ENCODE data around the gene BCAR1. TPM values are rescaled to one million over a fixed set of nuclear protein-coding genes. Genes with fewer than 3 reads are reported as not detected.
A peak's percentile ranks its signal among the peaks of the same experiment; 100 is the strongest.

The BCAR1 gene
- 35.9 and 48.1 TPM in 2 replicates for total RNA-seq (2016; rRNA removed; fragmentation: Illumina TruSeq; extraction: Trizol)
- total RNA-seq (2016; cell fraction: cytosol; rRNA removed; fragmentation: Illumina TruSeq; extraction: Trizol; ENCODE audit: low read depth) = 13.1 and 14.5 TPM in 2 replicates
- 33.1 and 51.1 TPM in 2 replicates for total RNA-seq (2016; cell fraction: insoluble cytoplasmic fraction; rRNA removed; fragmentation: Illumina TruSeq; extraction: Trizol)
- 38.7 and 43.1 TPM in 2 replicates for total RNA-seq (2016; cell fraction: membrane; rRNA removed; fragmentation: Illumina TruSeq; extraction: Trizol)
- total RNA-seq (2016; cell fraction: nucleus; rRNA removed; fragmentation: Illumina TruSeq; extraction: Trizol) = 38.1 and 45.0 TPM in 2 replicates
- polyA plus RNA-seq (2011; rRNA removed) = 51.7 and 57.8 TPM in 2 replicates
- 31.6 and 53.3 TPM in 2 replicates for polyA plus RNA-seq (2011; cell fraction: cytosol; rRNA removed)
- polyA plus RNA-seq (2011; cell fraction: nucleus; rRNA removed) = 202 and 242 TPM in 2 replicates
- 39.6 and 65.3 TPM in 2 replicates for polyA plus RNA-seq (2012)
- polyA plus RNA-seq (2016; cell fraction: cytosol; fragmentation: Illumina TruSeq; extraction: Trizol; ENCODE audit: low read depth) = 13.2 and 13.9 TPM in 2 replicates
- 47.9 and 56.1 TPM in 2 replicates for polyA plus RNA-seq (2016; cell fraction: insoluble cytoplasmic fraction; fragmentation: Illumina TruSeq; extraction: Trizol; ENCODE audit: low read depth)
- polyA plus RNA-seq (2016; cell fraction: membrane; fragmentation: Illumina TruSeq; extraction: Trizol; ENCODE audit: low read depth) = 24.5 and 27.8 TPM in 2 replicates
- 68.9 and 74.0 TPM in 2 replicates for polyA plus RNA-seq (2016; cell fraction: nucleus; fragmentation: Illumina TruSeq; extraction: Trizol; ENCODE audit: insufficient read depth, low read depth)
- polyA minus RNA-seq (2011; rRNA and poly(A)+ RNA removed; ENCODE audit: low replicate concordance) = 35.0 and 120 TPM in 2 replicates
- polyA minus RNA-seq (2011; cell fraction: cytosol; rRNA and poly(A)+ RNA removed) = 32.5 and 33.4 TPM in 2 replicates
- polyA minus RNA-seq (2011; cell fraction: nucleus; rRNA and poly(A)+ RNA removed) = 77.6 and 107 TPM in 2 replicates
- percentile 91 among the genes with signal in this experiment for Bru-seq, nascent RNA
- BruChase-seq, experiment 1, labeled RNA remaining after a 6-hour chase = percentile 93 among the genes with signal in this experiment
- BruChase-seq, experiment 2, labeled RNA remaining after a 2-hour chase = percentile 94 among the genes with signal in this experiment
- long read RNA-seq, experiment 1, transcript BCAR1-212 (3 exons, 2,692 nt) = major isoform, 11 of 33 reads
- long read RNA-seq, experiment 1, partial matches to known transcripts = 5 of 33 reads
- long read RNA-seq, experiment 1, other reads (novel, unspliced or antisense) = 15 of 33 reads
- long read RNA-seq, experiment 2, transcript BCAR1-201 (7 exons, 3,221 nt) = minor isoform, 69 of 442 reads
- long read RNA-seq, experiment 2, transcript BCAR1-212 (3 exons, 2,692 nt) = minor isoform, 69 of 442 reads
- long read RNA-seq, experiment 2, transcript BCAR1-207 (7 exons, 3,192 nt) = major isoform, 96 of 442 reads
- long read RNA-seq, experiment 2, partial matches to known transcripts = 112 of 442 reads
- long read RNA-seq, experiment 2, other reads (novel, unspliced or antisense) = 87 of 442 reads

- BruUV-seq (replicated peaks) = no TSS peak
- H3K27ac ChIP-seq (ENCODE audit: extremely low read length, insufficient read depth, low read length) = peak within 1 kb of the TSS; percentile 97
- peaks cover 84% of the 10 kb centered on the region for H3K4me1 ChIP-seq (ENCODE audit: insufficient read depth, low read length)
- peak; percentile 76 for ATAC-seq
- H3K9me3 ChIP-seq (ENCODE audit: low read length) = no peaks in the 10 kb centered on the region
- DNase-seq (ENCODE audit: low spot score) = peak; percentile 86
- peak within 1 kb of the TSS; percentile 97 for H3K4me2 ChIP-seq (ENCODE audit: low read depth, low read length)
- peak within 1 kb of the TSS; percentile 99 for H3K9ac ChIP-seq (ENCODE audit: insufficient read depth, low read depth, low read length)
- intact Hi-C loops (cut with micrococcal nuclease; ENCODE audit: unreplicated experiment) = loop anchor here (5.0 kb wide), 1 partner anchor 136 kb away; no protein-coding TSS in a partner anchor
- H3K4me3 ChIP-seq (replicated peaks in 1 of 3; ENCODE audit: insufficient read depth in 1 of 3, low read depth in 2 of 3, low read length in 3 of 3) = peak within 1 kb of the TSS; percentile 76 to 87 (median 86)
- ChIA-PET POLR2A (interaction anchor here (0.8 to 14.7 kb wide), 9 partner anchors 12 to 134 kb away, joined by 3 to 312 read pairs (median 9); no protein-coding TSS in a partner anchor), CTCF (ENCODE audit: low intra/inter-chr PET ratio, low total read pairs) (no interaction called here)
- peaks cover 89% of the 10 kb centered on the region for H3K79me2 ChIP-seq (ENCODE audit: insufficient read depth, low read length)
- peak; percentile 56 for FAIRE-seq
- no peak within 1 kb of the TSS for H2AFZ ChIP-seq (ENCODE audit: low read length)
- peaks cover 0 to 7% of the 10 kb centered on the region in 2 experiments; a peak in 2 of 5 replicates for H3K36me3 ChIP-seq (replicated peaks in 1 of 2; ENCODE audit: control insufficient read depth in 1 of 2, insufficient read depth in 2 of 2, low read length in 2 of 2)
- peaks cover 42% of the 10 kb centered on the region for H4K20me1 ChIP-seq (ENCODE audit: insufficient read depth, low read length)
- 2% methylated on average over 10 of the region's 84 CpGs for WGBS (ENCODE audit: low lambda C conversion rate)
- no peaks in the 10 kb centered on the region; a peak in 1 of 5 replicates for H3K27me3 ChIP-seq (ENCODE audit: control insufficient read depth in 1 of 2, insufficient read depth in 2 of 2, low read length in 2 of 2)
- in situ Hi-C loops (cut with HindIII; ENCODE audit: extremely low pct_ligation_motif_present, low pct_unique_long_range_greater_than_20kb) = no loop called here
- peak; percentile 16; the same call in 1 of the 2 replicates for TF ChIP-seq MEIS2 (CRISPR knock-in tag; IDR thresholded peaks at IDR 0.05)
- TF ChIP-seq STAG1 (CRISPR knock-in tag; IDR thresholded peaks at IDR 0.05) = peak; percentile 18; the same call in 1 of the 2 replicates
- no peak for TF ChIP-seq ZNF430 (CRISPR knock-in tag; IDR thresholded peaks at IDR 0.05)
- TF ChIP-seq PRDM15 (CRISPR knock-in tag; IDR thresholded peaks at IDR 0.05) = 0 out of 2 replicates have a peak, but pooled peaks have one; percentile 13
- no peak for TF ChIP-seq BRCA1 (CRISPR knock-in tag; IDR thresholded peaks at IDR 0.05)
- no peak for TF ChIP-seq ZBTB7B (CRISPR knock-in tag; IDR thresholded peaks at IDR 0.05)
- TF ChIP-seq DRAP1 (CRISPR knock-in tag; IDR thresholded peaks at IDR 0.05) = peak; percentile 58; the same call in 1 of the 2 replicates
- peak; percentile 76; the same call in 1 of the 2 replicates for TF ChIP-seq ZNF563 (CRISPR knock-in tag; IDR thresholded peaks at IDR 0.05)
- TF ChIP-seq ZNF160 (CRISPR knock-in tag; IDR thresholded peaks at IDR 0.05) = peak; percentile 26
- peak; percentile 26; the same call in 1 of the 2 replicates for TF ChIP-seq ETV5 (CRISPR knock-in tag; IDR thresholded peaks at IDR 0.05; ENCODE audit: borderline replicate concordance)
- 0 out of 2 replicates have a peak, but pooled peaks have one; percentile 12 for TF ChIP-seq ZNF24 (IDR thresholded peaks at IDR 0.05)
- TF ChIP-seq RNF2 (conservative IDR thresholded peaks at IDR 0.05; ENCODE audit: low read depth) = peak; percentile 20; the same call in 1 of the 2 replicates
Observed at GRCh38 chr16:75251280-75252048, at the start of gene BCAR1. BCAR1 (minus strand) TSS chr16:75251624; CDS start chr16:75251482, 142 bp downstream.

Data from HepG2 (cell line).